Erythroblast (primary cell): ENCODE results near the gene AP1M2.

ENCODE experiments used
- GATA1 ChIP-seq: IDR thresholded peaks from 2 replicates; pipeline ENCODE4 v1.6.1; 2011; ENCODE audit warnings: low read depth, mild to moderate bottlenecking, control low read depth, low read length, moderate library complexity
- POLR2A ChIP-seq: IDR thresholded peaks from 2 replicates; pipeline ENCODE4 v1.6.1; 2011; ENCODE audit warnings: mild to moderate bottlenecking, low read length

- TF ChIP-seq POLR2A = no peak
- TF ChIP-seq GATA1 = no peak
Observed at GRCh38 chr19:10621966-10622365, 34.9 kb upstream of the AP1M2 start.
